Measurements from ENCODE around the gene CCDC196. TPM values are rescaled to one million over a fixed set of nuclear protein-coding genes. Genes with fewer than 3 reads are reported as not detected.

Gene CCDC196
- polyA plus RNA-seq, 1 of the 3 experiments (the other 2 are of a cell fraction) = not detected

- no peak for DNase-seq
- Histone ChIP-seq H3K9me3 (no peaks in the 10 kb centered on the region), H3F3A (replicated peaks; ENCODE audit: insufficient read depth) (no peaks in the 10 kb centered on the region), H3K27ac (ENCODE audit: low read depth in 2 of 2, low read length in 1 of 2) (no peak overlapping the region), H3K4me3 (ENCODE audit: low read depth in 2 of 2, low read length in 1 of 2) (no peak overlapping the region), H4K20me1 (ENCODE audit: insufficient read depth) (no peaks in the 10 kb centered on the region), H3K79me2 (ENCODE audit: insufficient read depth) (no peaks in the 10 kb centered on the region), H3K36me3 (replicated peaks in 1 of 2; ENCODE audit: control insufficient read depth in 1 of 2, insufficient read depth in 2 of 2, low read length in 1 of 2) (no peaks in the 10 kb centered on the region), H2AFZ (ENCODE audit: low read depth) (no peak overlapping the region), H3K27me3 (ENCODE audit: insufficient read depth) (no peaks in the 10 kb centered on the region), H3K9me2 (no peaks in the 10 kb centered on the region), H3K4me1 (ENCODE audit: control insufficient read depth in 1 of 2, insufficient read depth in 2 of 2, low read depth in 1 of 2, low read length in 1 of 2) (peaks cover 0 to 2% of the 10 kb centered on the region in 2 experiments; a peak in 1 of 4 replicates), H3K4me2 (no peak overlapping the region), H3K9ac (no peak overlapping the region)
- POLR2A ChIA-PET = interaction anchor here (1.2 kb wide), 1 partner anchor 10 kb away, joined by 4 read pairs; the partner anchor contains the start of gene GPHN
- CTCF ChIA-PET = interaction anchor here (0.8 to 1.9 kb wide), 5 partner anchors 8 to 96 kb away, joined by 3 to 4 read pairs (median 4); partner anchors contain the start of gene GPHN
- WGBS (ENCODE audit: low lambda C conversion rate) = 77% methylated on average over 3 of the region's 3 CpGs
- TF ChIP-seq JUND (IDR thresholded peaks at IDR 0.05) (no peak), PBX3 (IDR thresholded peaks at IDR 0.05) (no peak), YY1 (IDR thresholded peaks at IDR 0.05; ENCODE audit: low read depth) (no peak), TAF1 (IDR thresholded peaks at IDR 0.05; ENCODE audit: borderline replicate concordance, low read depth, low read length) (no peak), FOXJ3 (CRISPR knock-in tag; IDR thresholded peaks at IDR 0.05) (no peak), TCF12 (IDR thresholded peaks at IDR 0.05) (no peak), RAD21 (IDR thresholded peaks at IDR 0.05; ENCODE audit: low read length) (no peak), NRF1 (IDR thresholded peaks at IDR 0.05; ENCODE audit: low read depth, low read length) (no peak), RCOR1 (IDR thresholded peaks at IDR 0.05; ENCODE audit: low read length) (no peak), POLR2AphosphoS5 (IDR thresholded peaks at IDR 0.05; ENCODE audit: low read depth, low read length) (no peak), MEF2A (IDR thresholded peaks at IDR 0.05; ENCODE audit: borderline replicate concordance, low read depth) (no peak), TEAD4 (IDR thresholded peaks at IDR 0.05; ENCODE audit: borderline replicate concordance, insufficient read depth) (no peak), RXRA (IDR thresholded peaks at IDR 0.05; ENCODE audit: borderline replicate concordance, low read depth) (no peak), EP300 (IDR thresholded peaks at IDR 0.05; ENCODE audit: borderline replicate concordance in 1 of 2, low read depth in 1 of 2, low read length in 1 of 2) (no peak), USF2 (IDR thresholded peaks at IDR 0.05; ENCODE audit: borderline replicate concordance, low read depth, low read length) (no peak), SMC3 (IDR thresholded peaks at IDR 0.05; ENCODE audit: low read depth, low read length) (no peak)
- TF ChIP-seq, protein P1, sequence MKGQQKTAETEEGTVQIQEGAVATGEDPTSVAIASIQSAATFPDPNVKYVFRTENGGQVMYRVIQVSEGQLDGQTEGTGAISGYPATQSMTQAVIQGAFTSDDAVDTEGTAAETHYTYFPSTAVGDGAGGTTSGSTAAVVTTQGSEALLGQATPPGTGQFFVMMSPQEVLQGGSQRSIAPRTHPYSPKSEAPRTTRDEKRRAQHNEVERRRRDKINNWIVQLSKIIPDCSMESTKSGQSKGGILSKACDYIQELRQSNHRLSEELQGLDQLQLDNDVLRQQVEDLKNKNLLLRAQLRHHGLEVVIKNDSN (IDR thresholded peaks at IDR 0.05; ENCODE audit: borderline replicate concordance, low read depth) = no peak
- TF ChIP-seq, protein P2, sequence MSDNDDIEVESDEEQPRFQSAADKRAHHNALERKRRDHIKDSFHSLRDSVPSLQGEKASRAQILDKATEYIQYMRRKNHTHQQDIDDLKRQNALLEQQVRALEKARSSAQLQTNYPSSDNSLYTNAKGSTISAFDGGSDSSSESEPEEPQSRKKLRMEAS (IDR thresholded peaks at IDR 0.05; ENCODE audit: low read depth) = no peak
- TF ChIP-seq, protein P3, sequence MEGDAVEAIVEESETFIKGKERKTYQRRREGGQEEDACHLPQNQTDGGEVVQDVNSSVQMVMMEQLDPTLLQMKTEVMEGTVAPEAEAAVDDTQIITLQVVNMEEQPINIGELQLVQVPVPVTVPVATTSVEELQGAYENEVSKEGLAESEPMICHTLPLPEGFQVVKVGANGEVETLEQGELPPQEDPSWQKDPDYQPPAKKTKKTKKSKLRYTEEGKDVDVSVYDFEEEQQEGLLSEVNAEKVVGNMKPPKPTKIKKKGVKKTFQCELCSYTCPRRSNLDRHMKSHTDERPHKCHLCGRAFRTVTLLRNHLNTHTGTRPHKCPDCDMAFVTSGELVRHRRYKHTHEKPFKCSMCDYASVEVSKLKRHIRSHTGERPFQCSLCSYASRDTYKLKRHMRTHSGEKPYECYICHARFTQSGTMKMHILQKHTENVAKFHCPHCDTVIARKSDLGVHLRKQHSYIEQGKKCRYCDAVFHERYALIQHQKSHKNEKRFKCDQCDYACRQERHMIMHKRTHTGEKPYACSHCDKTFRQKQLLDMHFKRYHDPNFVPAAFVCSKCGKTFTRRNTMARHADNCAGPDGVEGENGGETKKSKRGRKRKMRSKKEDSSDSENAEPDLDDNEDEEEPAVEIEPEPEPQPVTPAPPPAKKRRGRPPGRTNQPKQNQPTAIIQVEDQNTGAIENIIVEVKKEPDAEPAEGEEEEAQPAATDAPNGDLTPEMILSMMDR (IDR thresholded peaks at IDR 0.05) = no peak
- TF ChIP-seq, protein P4, sequence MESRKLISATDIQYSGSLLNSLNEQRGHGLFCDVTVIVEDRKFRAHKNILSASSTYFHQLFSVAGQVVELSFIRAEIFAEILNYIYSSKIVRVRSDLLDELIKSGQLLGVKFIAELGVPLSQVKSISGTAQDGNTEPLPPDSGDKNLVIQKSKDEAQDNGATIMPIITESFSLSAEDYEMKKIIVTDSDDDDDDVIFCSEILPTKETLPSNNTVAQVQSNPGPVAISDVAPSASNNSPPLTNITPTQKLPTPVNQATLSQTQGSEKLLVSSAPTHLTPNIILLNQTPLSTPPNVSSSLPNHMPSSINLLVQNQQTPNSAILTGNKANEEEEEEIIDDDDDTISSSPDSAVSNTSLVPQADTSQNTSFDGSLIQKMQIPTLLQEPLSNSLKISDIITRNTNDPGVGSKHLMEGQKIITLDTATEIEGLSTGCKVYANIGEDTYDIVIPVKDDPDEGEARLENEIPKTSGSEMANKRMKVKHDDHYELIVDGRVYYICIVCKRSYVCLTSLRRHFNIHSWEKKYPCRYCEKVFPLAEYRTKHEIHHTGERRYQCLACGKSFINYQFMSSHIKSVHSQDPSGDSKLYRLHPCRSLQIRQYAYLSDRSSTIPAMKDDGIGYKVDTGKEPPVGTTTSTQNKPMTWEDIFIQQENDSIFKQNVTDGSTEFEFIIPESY (IDR thresholded peaks at IDR 0.05; ENCODE audit: borderline replicate concordance, low read depth) = no peak
Observed at GRCh38 chr14:66498311-66498710, 12.1 kb downstream of the CCDC196 start.
